Measurements from ENCODE around the gene MSX2.
A peak's percentile ranks its signal among the peaks of the same experiment; 100 is the strongest.

MSX2 gene

DNA sequence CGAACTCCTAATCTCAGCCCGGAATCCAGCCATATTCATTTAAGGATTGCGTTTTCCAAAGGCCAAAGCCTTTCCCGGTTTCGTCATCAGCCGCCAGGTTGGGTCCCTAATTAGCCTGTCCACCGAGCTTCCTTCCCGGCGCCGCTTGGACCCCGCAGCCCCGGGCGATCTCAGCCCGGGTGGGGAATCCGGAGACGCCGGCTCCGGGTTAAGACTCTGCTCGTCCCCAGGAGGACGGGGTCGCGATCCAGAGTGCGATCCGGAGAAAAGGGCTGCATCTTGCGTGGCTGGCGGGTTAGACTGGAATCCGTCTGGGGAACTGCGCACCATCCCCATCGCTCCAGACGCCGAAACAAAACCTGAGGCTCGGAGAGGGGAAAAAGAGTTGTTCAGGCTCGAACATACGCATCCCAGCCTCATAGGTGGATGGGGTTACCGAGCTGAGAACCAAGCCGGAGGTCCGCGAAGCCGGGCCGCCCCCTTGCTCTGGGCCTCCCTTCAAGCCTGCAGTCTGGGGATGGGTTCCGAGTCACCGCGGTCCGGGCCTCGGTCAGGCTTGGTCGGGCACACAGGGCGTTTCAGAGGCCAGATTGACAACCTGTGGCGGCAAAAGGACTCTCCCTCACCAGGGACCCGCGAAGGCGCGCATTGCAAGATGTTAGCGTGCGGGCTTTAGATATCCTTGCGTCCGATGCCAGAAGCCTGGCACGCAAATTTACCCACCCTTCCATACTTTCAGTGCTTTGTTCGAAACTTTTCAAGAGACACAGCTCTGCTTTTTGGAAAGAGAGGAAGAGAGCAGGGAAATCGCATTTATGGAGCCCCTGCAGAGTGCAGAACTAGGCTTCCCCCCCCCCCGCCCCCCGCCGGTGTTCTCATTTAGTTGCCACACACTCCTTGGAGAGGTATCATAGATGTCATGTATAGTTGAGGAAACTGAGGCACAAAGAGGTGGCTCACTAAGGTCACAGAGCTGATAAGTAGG, 7.9 kb downstream of the MSX2 start:
- H3K27me3 ChIP-seq (ENCODE audit: insufficient read depth, low read length): peaks cover 85% of the 10 kb centered on the region
- no peaks in the 10 kb centered on the region for H3K36me3 ChIP-seq (ENCODE audit: insufficient read depth, low read length)
- no peak overlapping the region for H2AFZ ChIP-seq (ENCODE audit: low read depth, low read length)
- H3K9me3 ChIP-seq (ENCODE audit: low read length): no peaks in the 10 kb centered on the region
- H3K4me1 ChIP-seq (ENCODE audit: insufficient read depth, low read length): no peaks in the 10 kb centered on the region
- H3K4me3 ChIP-seq (ENCODE audit: low read length): no peak overlapping the region

DNA sequence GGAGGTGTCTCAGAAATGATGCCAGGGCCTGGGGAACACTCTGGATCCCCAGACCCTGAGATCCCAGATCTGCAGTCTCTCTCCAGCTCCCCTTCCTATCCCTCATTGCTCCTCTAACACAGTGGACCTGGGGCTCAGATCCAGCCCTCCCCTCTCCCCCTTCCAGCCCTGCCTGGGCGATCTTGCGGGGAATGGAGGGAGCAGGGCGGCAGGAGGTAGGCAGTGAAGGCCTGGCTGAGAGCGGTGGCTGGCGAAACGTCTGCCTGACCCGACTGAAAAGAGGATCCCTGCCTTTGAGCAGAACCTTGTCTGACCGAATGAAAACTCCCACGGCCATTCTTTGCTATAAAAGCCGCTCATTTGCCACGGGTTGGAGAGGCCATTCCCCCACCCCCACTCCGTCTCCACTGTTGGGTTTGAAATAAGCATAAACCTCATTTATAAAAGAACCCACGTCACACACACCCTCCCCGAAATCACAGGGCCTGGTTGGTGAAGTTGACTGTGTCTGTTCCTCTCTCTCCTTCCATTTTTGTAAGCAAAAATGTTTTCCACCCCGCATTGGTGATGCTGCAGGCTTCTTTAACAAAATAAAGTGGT, 8.8 kb downstream of the MSX2 start:
- no peaks in the 10 kb centered on the region for H3K4me1 ChIP-seq (ENCODE audit: insufficient read depth, low read length)
- peaks cover 80% of the 10 kb centered on the region for H3K27me3 ChIP-seq (ENCODE audit: insufficient read depth, low read length)
- H2AFZ ChIP-seq (ENCODE audit: low read depth, low read length): no peak overlapping the region
- H3K9me3 ChIP-seq (ENCODE audit: low read length): no peaks in the 10 kb centered on the region
- no peak overlapping the region for H3K4me3 ChIP-seq (ENCODE audit: low read length)
- no peaks in the 10 kb centered on the region for H3K36me3 ChIP-seq (ENCODE audit: insufficient read depth, low read length)

DNA sequence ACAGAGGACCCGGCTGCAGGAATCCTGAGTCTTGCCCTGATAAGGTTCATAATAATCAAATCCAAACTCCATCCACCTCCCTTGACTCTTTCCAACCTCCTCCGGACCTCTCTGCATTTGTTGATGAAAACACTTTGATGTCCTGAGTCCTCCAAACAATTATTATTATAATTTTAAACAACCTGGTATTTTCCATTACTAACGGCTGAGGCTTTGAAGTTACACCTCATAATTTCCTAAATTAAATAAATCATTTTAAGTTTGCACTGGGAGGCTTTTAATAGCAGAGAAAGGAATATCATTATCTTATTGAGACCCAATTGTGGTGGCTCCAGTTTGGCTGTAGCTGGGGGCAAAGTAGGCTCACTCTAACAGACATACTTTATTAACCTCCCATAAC, 9.5 kb downstream of the MSX2 start:
- Histone ChIP-seq H3K9me3 (ENCODE audit: low read length) (no peaks in the 10 kb centered on the region), H2AFZ (ENCODE audit: low read depth, low read length) (no peak overlapping the region), H3K27me3 (ENCODE audit: insufficient read depth, low read length) (peaks cover 77% of the 10 kb centered on the region), H3K4me1 (ENCODE audit: insufficient read depth, low read length) (no peaks in the 10 kb centered on the region), H3K4me3 (ENCODE audit: low read length) (no peak overlapping the region), H3K36me3 (ENCODE audit: insufficient read depth, low read length) (no peaks in the 10 kb centered on the region)

DNA sequence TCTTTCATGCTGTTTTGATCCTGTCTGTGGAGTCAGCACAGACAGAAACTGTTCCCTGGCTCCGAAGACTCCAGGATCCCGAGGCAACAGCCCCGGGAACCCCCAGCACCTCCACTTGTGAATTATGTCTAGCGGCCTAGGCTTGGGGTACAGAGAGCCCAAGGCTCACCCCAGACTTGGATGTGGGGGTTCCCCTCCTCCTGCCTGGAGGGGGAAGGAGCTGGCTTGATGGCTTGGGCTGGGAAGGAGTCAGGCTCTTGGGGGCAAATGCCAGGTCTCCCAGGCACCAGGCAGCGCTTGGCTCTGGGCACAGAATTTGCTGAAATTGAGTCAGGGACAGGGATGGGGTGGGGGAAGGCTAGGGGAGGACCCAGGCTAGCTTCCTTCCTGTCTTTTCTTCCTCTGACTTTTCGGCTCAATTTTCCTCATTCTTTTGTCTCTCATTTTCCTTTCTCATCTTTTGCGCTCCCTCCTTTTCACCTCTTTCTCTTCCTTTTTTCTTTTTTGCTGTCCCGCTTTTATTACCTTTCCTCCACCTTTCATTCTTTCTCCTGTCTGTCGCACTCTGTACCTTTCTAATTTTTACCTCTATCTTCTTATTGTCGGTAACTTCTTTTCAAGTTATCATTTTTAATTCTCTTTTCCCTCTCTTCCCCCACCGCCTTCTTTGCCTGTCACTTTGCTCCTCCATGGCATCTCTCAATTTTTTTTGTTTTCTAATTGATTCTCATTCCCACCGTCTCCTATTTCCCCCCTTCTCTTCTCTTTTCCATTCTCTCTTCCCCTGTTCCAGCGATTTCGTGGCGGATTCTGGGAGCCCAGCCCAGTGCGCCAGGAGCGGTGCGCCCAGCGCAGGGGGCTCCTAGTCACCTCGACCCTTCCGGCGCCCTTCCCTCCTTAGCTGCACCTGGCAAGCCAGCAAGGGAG, 10.5 kb downstream of the MSX2 start:
- Histone ChIP-seq H3K4me1 (ENCODE audit: insufficient read depth, low read length) (no peaks in the 10 kb centered on the region), H2AFZ (ENCODE audit: low read depth, low read length) (no peak overlapping the region), H3K9me3 (ENCODE audit: low read length) (no peaks in the 10 kb centered on the region), H3K4me3 (ENCODE audit: low read length) (no peak overlapping the region), H3K27me3 (ENCODE audit: insufficient read depth, low read length) (peaks cover 73% of the 10 kb centered on the region), H3K36me3 (ENCODE audit: insufficient read depth, low read length) (no peaks in the 10 kb centered on the region)

DNA sequence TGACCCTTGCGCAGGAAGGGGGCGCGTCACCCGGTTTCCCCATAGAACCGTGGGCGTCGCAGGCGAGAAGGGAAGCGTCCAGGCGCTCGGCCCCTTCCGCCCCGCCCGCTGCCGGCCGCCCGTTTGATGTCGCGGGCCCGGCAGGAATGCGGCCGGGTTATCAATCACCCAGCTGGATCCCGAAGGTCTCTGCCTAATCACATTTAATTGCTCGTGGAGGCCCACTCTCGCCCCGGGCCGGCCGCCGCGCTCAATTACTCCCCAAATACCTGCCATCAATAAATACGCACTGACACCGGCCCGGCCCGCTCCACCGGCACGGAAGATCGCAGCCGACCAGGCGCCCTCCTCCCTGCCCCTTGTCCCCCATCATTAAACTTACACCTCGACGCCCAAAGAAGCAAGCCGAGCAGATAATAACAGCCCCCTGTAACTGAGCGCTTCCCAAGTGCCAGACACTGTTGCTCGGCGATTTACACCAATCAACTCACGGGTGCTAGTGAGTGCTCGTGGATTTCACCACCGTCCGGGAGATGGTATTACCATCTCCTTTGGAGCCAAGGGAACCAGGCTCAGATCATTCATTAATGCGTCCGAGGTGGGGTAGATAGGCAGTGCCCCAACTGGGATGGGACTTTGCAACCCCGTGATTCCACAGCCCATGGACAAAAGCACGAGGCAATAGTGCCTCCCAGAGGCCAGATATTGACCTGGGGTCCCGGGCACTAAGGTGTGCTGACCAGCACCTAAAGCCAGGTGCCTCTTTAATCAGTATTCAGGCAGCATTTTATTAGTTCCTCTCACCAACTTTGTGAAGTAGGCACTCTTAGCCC, 11.3 kb downstream of the MSX2 start:
- H3K27me3 ChIP-seq (ENCODE audit: insufficient read depth, low read length): peaks cover 70% of the 10 kb centered on the region
- no peak overlapping the region for H3K4me3 ChIP-seq (ENCODE audit: low read length)
- H3K9me3 ChIP-seq (ENCODE audit: low read length): no peaks in the 10 kb centered on the region
- no peak overlapping the region for H2AFZ ChIP-seq (ENCODE audit: low read depth, low read length)
- no peaks in the 10 kb centered on the region for H3K4me1 ChIP-seq (ENCODE audit: insufficient read depth, low read length)
- H3K36me3 ChIP-seq (ENCODE audit: insufficient read depth, low read length): no peaks in the 10 kb centered on the region

DNA sequence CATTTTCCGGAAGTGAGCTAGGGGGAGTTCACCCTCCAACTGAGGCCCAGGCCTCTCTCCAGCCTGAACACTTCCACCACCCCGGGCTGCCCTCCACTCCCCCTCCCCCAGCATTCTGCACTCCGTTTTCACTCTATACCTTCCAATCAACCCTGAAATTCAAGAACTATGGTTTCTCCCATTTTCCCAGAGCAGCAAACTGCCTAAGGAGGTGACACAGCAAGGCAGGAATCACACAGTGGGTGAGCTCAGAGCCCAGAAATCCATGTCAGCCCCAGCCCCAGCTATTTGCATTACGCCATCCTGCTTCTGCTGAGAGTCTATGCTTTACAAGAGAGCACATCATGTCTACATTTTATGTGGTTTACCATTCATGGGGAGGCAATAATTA, 11.9 kb downstream of the MSX2 start:
- Histone ChIP-seq H2AFZ (ENCODE audit: low read depth, low read length) (no peak overlapping the region), H3K36me3 (ENCODE audit: insufficient read depth, low read length) (no peaks in the 10 kb centered on the region), H3K9me3 (ENCODE audit: low read length) (no peaks in the 10 kb centered on the region), H3K27me3 (ENCODE audit: insufficient read depth, low read length) (peaks cover 64% of the 10 kb centered on the region), H3K4me3 (ENCODE audit: low read length) (no peak overlapping the region), H3K4me1 (ENCODE audit: insufficient read depth, low read length) (no peaks in the 10 kb centered on the region)

DNA sequence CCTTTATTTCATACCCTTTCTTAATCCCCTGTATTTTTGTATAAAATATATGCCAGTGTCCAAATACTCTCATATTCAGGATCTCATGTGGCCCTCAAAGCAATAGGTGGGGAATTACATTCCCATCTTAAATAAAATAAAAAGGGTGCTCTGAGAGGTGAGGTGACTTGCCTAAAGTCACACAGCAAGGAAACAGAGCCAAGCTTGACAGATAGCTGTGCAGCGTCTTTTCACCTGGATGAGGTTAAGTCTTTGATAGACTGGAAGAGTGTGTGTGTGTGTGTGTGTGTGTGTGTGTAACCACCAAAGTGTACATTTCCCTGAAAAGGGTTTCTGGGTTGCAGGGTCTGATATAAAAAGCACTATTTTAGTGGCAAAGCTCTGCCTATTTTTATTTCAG, 12.4 kb downstream of the MSX2 start:
- Histone ChIP-seq H3K27me3 (ENCODE audit: insufficient read depth, low read length) (peaks cover 60% of the 10 kb centered on the region), H3K4me1 (ENCODE audit: insufficient read depth, low read length) (no peaks in the 10 kb centered on the region), H3K4me3 (ENCODE audit: low read length) (no peak overlapping the region), H3K9me3 (ENCODE audit: low read length) (no peaks in the 10 kb centered on the region), H2AFZ (ENCODE audit: low read depth, low read length) (no peak overlapping the region), H3K36me3 (ENCODE audit: insufficient read depth, low read length) (no peaks in the 10 kb centered on the region)

DNA sequence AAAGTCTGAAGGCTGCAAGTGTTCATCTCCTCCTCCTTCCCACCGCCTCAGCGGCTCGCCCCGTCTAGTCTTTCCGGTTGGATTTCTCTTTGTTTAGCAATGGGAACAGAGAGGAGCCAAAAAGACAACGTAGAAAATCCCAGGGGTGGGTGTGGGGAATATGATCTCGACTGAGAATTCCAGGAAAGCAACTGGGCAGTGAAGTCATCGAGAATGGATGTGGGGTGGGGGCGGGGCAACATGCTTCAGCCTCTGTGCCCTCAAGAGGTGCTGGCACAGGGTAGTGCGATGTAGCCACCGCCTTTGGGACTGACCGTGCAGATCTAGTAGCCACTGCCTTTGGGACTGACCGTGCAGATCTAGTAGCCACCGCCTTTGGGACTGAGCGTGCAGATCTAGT, 12.9 kb downstream of the MSX2 start:
- peaks cover 54% of the 10 kb centered on the region for H3K27me3 ChIP-seq (ENCODE audit: insufficient read depth, low read length)
- H3K9me3 ChIP-seq (ENCODE audit: low read length): no peaks in the 10 kb centered on the region
- no peaks in the 10 kb centered on the region for H3K36me3 ChIP-seq (ENCODE audit: insufficient read depth, low read length)
- no peaks in the 10 kb centered on the region for H3K4me1 ChIP-seq (ENCODE audit: insufficient read depth, low read length)
- no peak overlapping the region for H2AFZ ChIP-seq (ENCODE audit: low read depth, low read length)
- H3K4me3 ChIP-seq (ENCODE audit: low read length): no peak overlapping the region

DNA sequence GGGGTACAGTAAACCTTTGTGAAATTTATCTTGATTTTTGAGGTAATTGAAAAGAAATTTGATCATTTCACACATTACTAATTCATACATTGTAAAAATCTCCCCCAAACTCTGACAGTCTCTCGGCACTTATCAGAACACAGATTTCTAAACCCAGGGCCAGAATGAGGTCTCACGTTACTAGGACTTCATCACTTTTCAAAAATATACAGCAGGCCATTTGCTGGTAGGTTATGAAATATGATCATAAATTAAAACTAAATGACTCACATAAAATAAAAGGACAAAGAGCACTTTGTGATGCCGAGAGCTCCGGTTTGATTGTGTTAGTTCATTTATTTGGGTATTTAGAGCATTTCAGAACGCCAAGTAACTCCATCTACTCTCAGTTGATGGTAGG, 17.0 kb downstream of the MSX2 start:
- no peaks in the 10 kb centered on the region for H3K9me3 ChIP-seq (ENCODE audit: low read length)
- H3K27me3 ChIP-seq (ENCODE audit: insufficient read depth, low read length): peaks cover 20% of the 10 kb centered on the region
- no peaks in the 10 kb centered on the region for H3K4me1 ChIP-seq (ENCODE audit: insufficient read depth, low read length)
- no peak overlapping the region for H2AFZ ChIP-seq (ENCODE audit: low read depth, low read length)
- H3K36me3 ChIP-seq (ENCODE audit: insufficient read depth, low read length): no peaks in the 10 kb centered on the region
- no peak overlapping the region for H3K4me3 ChIP-seq (ENCODE audit: low read length)

DNA sequence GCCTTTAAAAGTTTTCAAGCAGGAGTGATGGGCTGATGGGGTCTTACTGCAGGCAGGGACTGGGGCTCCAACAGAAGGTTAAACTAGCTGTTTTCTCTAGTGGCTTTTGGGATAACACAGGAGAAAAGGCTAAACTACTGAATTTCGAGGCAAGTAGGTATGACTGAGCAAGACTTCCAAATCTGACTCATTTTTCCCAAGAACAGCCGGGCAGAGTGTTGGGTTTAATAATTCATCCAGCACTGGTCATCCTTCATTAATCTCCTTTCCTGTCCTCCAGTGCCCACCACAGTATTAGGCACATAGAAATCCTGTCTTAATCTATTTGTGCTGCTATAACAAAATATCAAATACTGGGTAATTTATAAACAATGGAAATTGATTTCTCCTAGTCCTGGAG, 20.5 kb downstream of the MSX2 start:
- H3K4me1 ChIP-seq (ENCODE audit: insufficient read depth, low read length): no peaks in the 10 kb centered on the region
- H2AFZ ChIP-seq (ENCODE audit: low read depth, low read length): no peak overlapping the region
- peaks cover 29% of the 10 kb centered on the region for H3K27me3 ChIP-seq (ENCODE audit: insufficient read depth, low read length)
- no peaks in the 10 kb centered on the region for H3K9me3 ChIP-seq (ENCODE audit: low read length)
- no peaks in the 10 kb centered on the region for H3K36me3 ChIP-seq (ENCODE audit: insufficient read depth, low read length)
- no peak overlapping the region for H3K4me3 ChIP-seq (ENCODE audit: low read length)

DNA sequence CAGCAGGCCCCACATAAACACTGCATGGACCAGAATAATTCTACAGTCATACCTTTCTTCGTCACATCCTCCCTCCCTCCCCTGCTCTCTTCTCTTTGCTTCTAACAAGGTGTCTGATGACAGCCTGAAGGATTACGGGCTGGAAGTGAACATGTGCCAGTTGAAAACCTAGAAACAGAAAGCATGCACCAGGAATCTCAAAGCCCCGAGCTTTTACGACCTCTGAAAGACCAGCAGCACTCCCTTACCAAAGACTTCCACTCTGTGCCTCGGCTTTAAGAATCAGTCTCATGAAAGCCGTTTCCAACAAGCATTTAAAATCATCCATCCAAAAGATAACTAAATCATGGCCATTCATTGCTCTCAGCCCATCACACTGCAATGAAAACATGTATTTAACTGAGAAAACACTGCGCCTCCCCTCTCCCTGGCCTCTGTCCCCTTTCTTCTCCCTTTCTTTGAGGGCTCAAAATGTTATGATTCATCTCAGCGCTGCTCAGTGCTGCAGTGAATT, 21.3 kb downstream of the MSX2 start:
- Histone ChIP-seq H3K4me1 (ENCODE audit: insufficient read depth, low read length) (no peaks in the 10 kb centered on the region), H3K9me3 (ENCODE audit: low read length) (no peaks in the 10 kb centered on the region), H3K27me3 (ENCODE audit: insufficient read depth, low read length) (peaks cover 37% of the 10 kb centered on the region)

DNA sequence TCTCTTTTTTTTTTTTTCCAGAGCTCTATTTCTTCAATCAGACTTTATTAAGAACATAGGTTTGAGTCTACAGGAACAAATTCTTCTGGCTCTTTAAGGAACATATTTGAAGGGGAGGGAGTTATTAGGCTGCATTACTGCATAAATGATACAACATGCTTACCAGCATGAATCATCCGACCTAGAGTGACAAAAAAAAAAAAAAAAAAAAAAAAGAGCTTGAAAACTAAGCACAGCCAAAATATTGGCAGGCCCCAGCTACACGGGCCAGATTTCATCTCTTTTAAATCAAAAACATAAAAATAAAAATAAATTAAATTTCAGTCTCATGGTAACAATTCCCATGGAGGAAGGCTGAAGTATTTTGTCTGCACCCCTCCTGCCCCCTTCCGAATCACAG, 26.3 kb downstream of the MSX2 start:
- Histone ChIP-seq H3K27me3 (ENCODE audit: insufficient read depth, low read length) (peaks cover 61% of the 10 kb centered on the region), H3K4me3 (ENCODE audit: low read length) (peak overlapping the region; percentile 36)

More for the DNA sequence above, 21.3 kb downstream of the MSX2 start:
- Histone ChIP-seq H3K4me3 (ENCODE audit: low read length) (no peak overlapping the region), H2AFZ (ENCODE audit: low read depth, low read length) (no peak overlapping the region), H3K36me3 (ENCODE audit: insufficient read depth, low read length) (no peaks in the 10 kb centered on the region)

More for the DNA sequence above, 26.3 kb downstream of the MSX2 start:
- H3K9me3 ChIP-seq (ENCODE audit: low read length): no peaks in the 10 kb centered on the region
- H2AFZ ChIP-seq (ENCODE audit: low read depth, low read length): peak overlapping the region; percentile 95
- peaks cover 3% of the 10 kb centered on the region for H3K4me1 ChIP-seq (ENCODE audit: insufficient read depth, low read length)
- H3K36me3 ChIP-seq (ENCODE audit: insufficient read depth, low read length): no peaks in the 10 kb centered on the region

Data from neuron (in vitro differentiated cells).